Measurements from ENCODE around the gene MRPS14. TPM values are rescaled to one million over a fixed set of nuclear protein-coding genes. Genes with fewer than 3 reads are reported as not detected.

The MRPS14 gene
- polyA plus RNA-seq, 1 donor from 2014 or later, result 49.5 TPM

DNA sequence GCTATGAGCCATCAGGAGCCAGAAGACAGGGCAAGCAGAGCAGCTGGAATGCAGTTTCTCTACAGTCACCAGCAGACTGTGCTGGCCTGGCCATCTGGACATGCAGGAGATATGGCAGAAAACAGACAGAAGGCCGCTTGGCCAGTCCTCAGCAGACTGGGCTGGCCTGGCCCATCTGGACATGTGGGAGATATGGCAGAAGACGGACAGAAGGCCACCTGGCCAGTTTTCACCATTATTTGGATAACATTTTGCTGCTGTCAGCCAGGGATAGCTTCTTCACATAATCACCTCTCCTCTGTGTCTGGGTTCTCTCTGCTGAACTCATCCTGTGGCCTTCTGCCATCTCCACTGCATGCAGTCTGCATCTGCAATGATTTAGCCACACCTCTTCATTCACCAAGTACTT is 48.5 kb downstream of the MRPS14 start:
- H4K20me1 ChIP-seq (ENCODE audit: insufficient read depth), result no peaks in the 10 kb centered on the region
- H3K9me2 ChIP-seq (ENCODE audit: insufficient read depth, low read length), result no peaks in the 10 kb centered on the region
- no peaks in the 10 kb centered on the region for H3K27me3 ChIP-seq (ENCODE audit: insufficient read depth, low read depth, low read length)
- TF ChIP-seq POLR2AphosphoS5 (IDR thresholded peaks at IDR 0.05), result no peak
- no peak for TF ChIP-seq RAD21 (conservative IDR thresholded peaks at IDR 0.05)
- TF ChIP-seq, protein P1, sequence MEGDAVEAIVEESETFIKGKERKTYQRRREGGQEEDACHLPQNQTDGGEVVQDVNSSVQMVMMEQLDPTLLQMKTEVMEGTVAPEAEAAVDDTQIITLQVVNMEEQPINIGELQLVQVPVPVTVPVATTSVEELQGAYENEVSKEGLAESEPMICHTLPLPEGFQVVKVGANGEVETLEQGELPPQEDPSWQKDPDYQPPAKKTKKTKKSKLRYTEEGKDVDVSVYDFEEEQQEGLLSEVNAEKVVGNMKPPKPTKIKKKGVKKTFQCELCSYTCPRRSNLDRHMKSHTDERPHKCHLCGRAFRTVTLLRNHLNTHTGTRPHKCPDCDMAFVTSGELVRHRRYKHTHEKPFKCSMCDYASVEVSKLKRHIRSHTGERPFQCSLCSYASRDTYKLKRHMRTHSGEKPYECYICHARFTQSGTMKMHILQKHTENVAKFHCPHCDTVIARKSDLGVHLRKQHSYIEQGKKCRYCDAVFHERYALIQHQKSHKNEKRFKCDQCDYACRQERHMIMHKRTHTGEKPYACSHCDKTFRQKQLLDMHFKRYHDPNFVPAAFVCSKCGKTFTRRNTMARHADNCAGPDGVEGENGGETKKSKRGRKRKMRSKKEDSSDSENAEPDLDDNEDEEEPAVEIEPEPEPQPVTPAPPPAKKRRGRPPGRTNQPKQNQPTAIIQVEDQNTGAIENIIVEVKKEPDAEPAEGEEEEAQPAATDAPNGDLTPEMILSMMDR (IDR thresholded peaks at IDR 0.05; ENCODE audit: poor library complexity, severe bottlenecking), result no peak
- TF ChIP-seq EP300 (conservative IDR thresholded peaks at IDR 0.05; ENCODE audit: poor library complexity, severe bottlenecking), result no peak
- TF ChIP-seq MXI1 (conservative IDR thresholded peaks at IDR 0.05; ENCODE audit: poor library complexity, severe bottlenecking), result no peak
- no peaks in the 10 kb centered on the region for H3K79me2 ChIP-seq (replicated peaks; ENCODE audit: insufficient read depth, low read length)
- H3K36me3 ChIP-seq (ENCODE audit: insufficient read depth, low read length), result peaks cover 5% of the 10 kb centered on the region
- no peak overlapping the region for H3K4me2 ChIP-seq (ENCODE audit: low read length)
- H3F3A ChIP-seq (ENCODE audit: insufficient read depth, low read length, poor library complexity, severe bottlenecking), result no peaks in the 10 kb centered on the region
- no peaks in the 10 kb centered on the region for H3K9me3 ChIP-seq (ENCODE audit: low read length)
- no peak overlapping the region for H3K4me3 ChIP-seq (ENCODE audit: low read length)
- no peak overlapping the region for H2AFZ ChIP-seq (ENCODE audit: low read depth, low read length)
- H3K9ac ChIP-seq (ENCODE audit: low read length), result no peak overlapping the region
- no peak overlapping the region for H3K27ac ChIP-seq (ENCODE audit: low read length)

DNA sequence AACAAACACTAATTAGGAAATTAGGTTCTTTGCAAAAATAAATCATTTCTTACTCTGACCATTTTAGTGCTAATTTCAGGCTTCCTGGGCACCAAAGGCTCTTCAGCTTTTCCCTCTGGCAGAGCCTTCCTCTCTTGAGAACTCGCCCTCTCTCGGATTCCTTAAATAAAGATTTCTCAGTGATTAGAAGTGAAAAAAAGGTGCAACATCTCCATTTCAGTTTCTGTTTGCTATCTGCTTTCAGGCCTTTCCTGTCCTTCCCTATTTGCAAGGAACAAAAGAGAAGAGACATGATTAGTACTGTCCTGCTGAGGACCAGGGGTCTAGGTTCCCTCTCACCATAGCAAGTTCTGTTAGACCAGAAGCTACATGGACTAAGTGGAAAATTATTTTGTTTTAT is 51.3 kb downstream of the MRPS14 start:
- Histone ChIP-seq H3K9me2 (ENCODE audit: insufficient read depth, low read length) (no peaks in the 10 kb centered on the region), H3K4me3 (ENCODE audit: low read length) (no peak overlapping the region), H4K20me1 (ENCODE audit: insufficient read depth) (no peaks in the 10 kb centered on the region), H3K9ac (ENCODE audit: low read length) (no peak overlapping the region), H3F3A (ENCODE audit: insufficient read depth, low read length, poor library complexity, severe bottlenecking) (no peaks in the 10 kb centered on the region), H3K27ac (ENCODE audit: low read length) (no peak overlapping the region), H3K79me2 (replicated peaks; ENCODE audit: insufficient read depth, low read length) (no peaks in the 10 kb centered on the region), H3K27me3 (ENCODE audit: insufficient read depth, low read depth, low read length) (no peaks in the 10 kb centered on the region), H2AFZ (ENCODE audit: low read depth, low read length) (no peak overlapping the region), H3K36me3 (ENCODE audit: insufficient read depth, low read length) (peaks cover 7% of the 10 kb centered on the region), H3K4me2 (ENCODE audit: low read length) (no peak overlapping the region), H3K9me3 (ENCODE audit: low read length) (no peaks in the 10 kb centered on the region)
- TF ChIP-seq, protein P1 (IDR thresholded peaks at IDR 0.05; ENCODE audit: poor library complexity, severe bottlenecking), result no peak
- TF ChIP-seq RAD21 (conservative IDR thresholded peaks at IDR 0.05), result no peak
- TF ChIP-seq POLR2AphosphoS5 (IDR thresholded peaks at IDR 0.05), result no peak
- TF ChIP-seq EP300 (conservative IDR thresholded peaks at IDR 0.05; ENCODE audit: poor library complexity, severe bottlenecking), result no peak
- no peak for TF ChIP-seq TAF1 (IDR thresholded peaks at IDR 0.05; ENCODE audit: low read depth)
- TF ChIP-seq, protein P2, sequence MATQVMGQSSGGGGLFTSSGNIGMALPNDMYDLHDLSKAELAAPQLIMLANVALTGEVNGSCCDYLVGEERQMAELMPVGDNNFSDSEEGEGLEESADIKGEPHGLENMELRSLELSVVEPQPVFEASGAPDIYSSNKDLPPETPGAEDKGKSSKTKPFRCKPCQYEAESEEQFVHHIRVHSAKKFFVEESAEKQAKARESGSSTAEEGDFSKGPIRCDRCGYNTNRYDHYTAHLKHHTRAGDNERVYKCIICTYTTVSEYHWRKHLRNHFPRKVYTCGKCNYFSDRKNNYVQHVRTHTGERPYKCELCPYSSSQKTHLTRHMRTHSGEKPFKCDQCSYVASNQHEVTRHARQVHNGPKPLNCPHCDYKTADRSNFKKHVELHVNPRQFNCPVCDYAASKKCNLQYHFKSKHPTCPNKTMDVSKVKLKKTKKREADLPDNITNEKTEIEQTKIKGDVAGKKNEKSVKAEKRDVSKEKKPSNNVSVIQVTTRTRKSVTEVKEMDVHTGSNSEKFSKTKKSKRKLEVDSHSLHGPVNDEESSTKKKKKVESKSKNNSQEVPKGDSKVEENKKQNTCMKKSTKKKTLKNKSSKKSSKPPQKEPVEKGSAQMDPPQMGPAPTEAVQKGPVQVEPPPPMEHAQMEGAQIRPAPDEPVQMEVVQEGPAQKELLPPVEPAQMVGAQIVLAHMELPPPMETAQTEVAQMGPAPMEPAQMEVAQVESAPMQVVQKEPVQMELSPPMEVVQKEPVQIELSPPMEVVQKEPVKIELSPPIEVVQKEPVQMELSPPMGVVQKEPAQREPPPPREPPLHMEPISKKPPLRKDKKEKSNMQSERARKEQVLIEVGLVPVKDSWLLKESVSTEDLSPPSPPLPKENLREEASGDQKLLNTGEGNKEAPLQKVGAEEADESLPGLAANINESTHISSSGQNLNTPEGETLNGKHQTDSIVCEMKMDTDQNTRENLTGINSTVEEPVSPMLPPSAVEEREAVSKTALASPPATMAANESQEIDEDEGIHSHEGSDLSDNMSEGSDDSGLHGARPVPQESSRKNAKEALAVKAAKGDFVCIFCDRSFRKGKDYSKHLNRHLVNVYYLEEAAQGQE (IDR thresholded peaks at IDR 0.05; ENCODE audit: borderline replicate concordance), result no peak
- TF ChIP-seq EZH2 (IDR thresholded peaks at IDR 0.05; ENCODE audit: borderline replicate concordance, insufficient read depth, low read length, poor library complexity, severe bottlenecking), result no peak
- TF ChIP-seq SMC3 (conservative IDR thresholded peaks at IDR 0.05; ENCODE audit: poor library complexity), result no peak
- no peak for TF ChIP-seq MXI1 (conservative IDR thresholded peaks at IDR 0.05; ENCODE audit: poor library complexity, severe bottlenecking)

Measured in neural cell (in vitro differentiated cells).